Endodermal cell (in vitro differentiated cells): ENCODE data around the gene ADAMTS13. TPM values are rescaled to one million over a fixed set of nuclear protein-coding genes. Genes with fewer than 3 reads are reported as not detected.

Source experiments
- DNase-seq: peaks from one replicate; pipeline ENCODE4 v3.0.0-alpha.2; 2017
- H3K27ac ChIP-seq: 2 replicates; pipeline ENCODE4 v1.5.1; 2013; ENCODE audit warnings: mild to moderate bottlenecking, low read depth, low read length, moderate library complexity
- H3K27me3 ChIP-seq: 2 replicates; pipeline ENCODE4 v1.6.1; 2013; ENCODE audit warnings: mild to moderate bottlenecking, low read length, moderate library complexity; ENCODE audit not compliant: insufficient read depth, control insufficient read depth, poor library complexity, severe bottlenecking
- H3K36me3 ChIP-seq: 2 replicates; pipeline ENCODE4 v1.7.0; 2013; ENCODE audit warnings: mild to moderate bottlenecking, low read length, moderate library complexity; ENCODE audit not compliant: control insufficient read depth, insufficient read depth
- H3K4me1 ChIP-seq: one replicate; pipeline ENCODE4 v1.7.0; 2013; ENCODE audit warnings: low read length; ENCODE audit not compliant: control insufficient read depth, insufficient read depth
- H3K4me3 ChIP-seq: 2 replicates; pipeline ENCODE4 v1.5.1; 2013; ENCODE audit warnings: mild to moderate bottlenecking, low read length, moderate library complexity
- H3K9ac ChIP-seq: 2 replicates; pipeline ENCODE4 v1.6.1; 2013; ENCODE audit warnings: mild to moderate bottlenecking, low read length, moderate library complexity; ENCODE audit not compliant: poor library complexity, severe bottlenecking; ENCODE audit errors: extremely low read depth
- H3K9me3 ChIP-seq: 2 replicates; pipeline ENCODE4 v1.6.1; 2013; ENCODE audit warnings: mild to moderate bottlenecking, low read length, moderate library complexity; ENCODE audit not compliant: control insufficient read depth
- H3K27ac Mint-ChIP-seq: 2 replicates; pipeline ENCODE4 v1.8.0; 2020; ENCODE audit warnings: mixed read lengths
- H3K27me3 Mint-ChIP-seq: 2 replicates; pipeline ENCODE4 v1.8.0; 2021; ENCODE audit warnings: mild to moderate bottlenecking, mixed read lengths; ENCODE audit not compliant: insufficient read depth
- H3K36me3 Mint-ChIP-seq: 2 replicates; pipeline ENCODE4 v1.8.0; 2020; ENCODE audit warnings: low read depth, mixed read lengths
- H3K4me1 Mint-ChIP-seq: 2 replicates; pipeline ENCODE4 v1.8.0; 2020; ENCODE audit warnings: mixed read lengths
- H3K4me3 Mint-ChIP-seq: 2 replicates; pipeline ENCODE4 v1.8.0; 2020; ENCODE audit warnings: mild to moderate bottlenecking, moderate library complexity, mixed read lengths
- H3K9me3 Mint-ChIP-seq: 2 replicates; pipeline ENCODE4 v1.8.0; 2020; ENCODE audit warnings: mild to moderate bottlenecking, mixed read lengths
- CTCF ChIP-seq: fragments of 200-600 bp; sonication (generic); conservative IDR thresholded peaks from 2 replicates; pipeline ENCODE4 v1.5.0; 2021; ENCODE audit warnings: antibody characterized with exemption, mild to moderate bottlenecking
- WGBS, 2 experiments: methylation state at CpG; one replicate each; pipeline versions ENCODE4 v1.1.5 to v1.1.7; 2013; ENCODE audit warnings: missing lambda C conversion rate in 2 of 2, mixed read lengths in 1 of 2; ENCODE audit not compliant: insufficient coverage in 1 of 2, insufficient read length in 1 of 2; 5-methylcytosine and 5-hydroxymethylcytosine counted together
- total RNA-seq, 2 donors: library from RNA; stranded (reverse); fragmentation: NEBNext Ultra II Directional in 1 of 2; extraction: Animal tissue kit (Norgen Biotek cat#: 25700) in 1 of 2; gene quantifications; 2 replicates in 1 of 2; 3 replicates in 1 of 2; pipeline ENCODE4 v1.2.1, GENCODE V29; 2021

The ADAMTS13 gene
- total RNA-seq, 2 donors from 2014 or later, result 13.5 to 21.7 TPM

DNA sequence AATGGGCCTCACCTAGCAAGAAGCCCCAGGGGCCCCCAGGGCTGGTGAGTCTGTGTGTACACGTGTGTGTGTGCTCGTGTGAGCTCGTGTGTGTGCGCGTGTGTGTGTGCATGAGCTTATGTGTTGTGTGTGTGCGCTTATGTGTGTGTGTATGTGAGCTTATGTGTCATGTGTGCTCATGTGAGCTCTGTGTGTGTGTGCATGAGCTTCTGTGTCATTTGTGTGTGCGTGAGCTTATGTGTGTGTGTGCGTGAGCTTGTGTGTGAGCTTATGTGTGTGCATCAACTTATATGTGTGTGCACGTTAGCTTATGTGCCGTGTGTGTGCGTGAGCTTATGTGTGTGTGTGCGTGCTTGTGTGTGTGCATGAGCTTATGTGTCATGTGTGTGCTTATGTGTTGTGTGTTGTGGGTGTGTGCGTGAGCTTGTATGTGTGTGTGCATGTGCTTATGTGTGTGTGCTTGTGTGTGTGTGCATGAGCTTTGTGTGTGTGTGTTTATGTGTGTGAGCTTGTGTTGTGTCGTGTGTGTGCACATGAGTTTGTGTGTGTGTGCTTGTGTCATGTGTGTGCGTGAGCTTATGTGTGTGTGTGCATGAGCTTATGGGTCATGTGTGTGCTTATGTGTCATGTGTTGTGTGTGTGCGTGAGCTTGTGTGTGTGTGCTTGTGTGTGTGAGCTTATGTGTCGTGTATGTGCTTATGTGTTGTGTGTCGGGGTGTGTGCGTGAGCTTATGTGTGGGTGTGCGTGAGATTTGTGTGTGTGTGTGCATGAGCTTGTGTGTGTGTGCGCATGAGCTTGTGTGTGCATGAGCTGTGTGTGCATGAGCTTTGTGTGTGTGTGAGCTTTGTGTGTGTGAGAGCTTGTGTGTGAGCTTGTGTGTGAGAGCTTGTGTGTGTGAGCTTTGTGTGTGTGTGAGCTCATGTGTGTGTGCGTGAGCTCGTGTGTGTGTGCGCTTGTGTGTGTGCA lies 73.4 kb downstream of the ADAMTS13 start:
- H3K4me3 ChIP-seq, result no peak overlapping the region
- H3K36me3 Mint-ChIP-seq, result no peaks in the 10 kb centered on the region
- H3K4me3 Mint-ChIP-seq, result no peak overlapping the region
- no peak overlapping the region for H3K27ac ChIP-seq
- no peaks in the 10 kb centered on the region for H3K27me3 Mint-ChIP-seq
- no peak for TF ChIP-seq CTCF
- DNase-seq, result no peak
- H3K4me1 Mint-ChIP-seq, result no peaks in the 10 kb centered on the region
- H3K9me3 Mint-ChIP-seq, result no peaks in the 10 kb centered on the region
- WGBS, 2 experiments, result 89 to 100% methylated on average over 7 to 24 of the region's 24 CpGs
- H3K9ac ChIP-seq, result no peak overlapping the region
- H3K27ac Mint-ChIP-seq, result no peak overlapping the region
- H3K9me3 ChIP-seq, result no peaks in the 10 kb centered on the region
- no peaks in the 10 kb centered on the region for H3K4me1 ChIP-seq
- no peaks in the 10 kb centered on the region for H3K27me3 ChIP-seq
- H3K36me3 ChIP-seq, result no peaks in the 10 kb centered on the region

DNA sequence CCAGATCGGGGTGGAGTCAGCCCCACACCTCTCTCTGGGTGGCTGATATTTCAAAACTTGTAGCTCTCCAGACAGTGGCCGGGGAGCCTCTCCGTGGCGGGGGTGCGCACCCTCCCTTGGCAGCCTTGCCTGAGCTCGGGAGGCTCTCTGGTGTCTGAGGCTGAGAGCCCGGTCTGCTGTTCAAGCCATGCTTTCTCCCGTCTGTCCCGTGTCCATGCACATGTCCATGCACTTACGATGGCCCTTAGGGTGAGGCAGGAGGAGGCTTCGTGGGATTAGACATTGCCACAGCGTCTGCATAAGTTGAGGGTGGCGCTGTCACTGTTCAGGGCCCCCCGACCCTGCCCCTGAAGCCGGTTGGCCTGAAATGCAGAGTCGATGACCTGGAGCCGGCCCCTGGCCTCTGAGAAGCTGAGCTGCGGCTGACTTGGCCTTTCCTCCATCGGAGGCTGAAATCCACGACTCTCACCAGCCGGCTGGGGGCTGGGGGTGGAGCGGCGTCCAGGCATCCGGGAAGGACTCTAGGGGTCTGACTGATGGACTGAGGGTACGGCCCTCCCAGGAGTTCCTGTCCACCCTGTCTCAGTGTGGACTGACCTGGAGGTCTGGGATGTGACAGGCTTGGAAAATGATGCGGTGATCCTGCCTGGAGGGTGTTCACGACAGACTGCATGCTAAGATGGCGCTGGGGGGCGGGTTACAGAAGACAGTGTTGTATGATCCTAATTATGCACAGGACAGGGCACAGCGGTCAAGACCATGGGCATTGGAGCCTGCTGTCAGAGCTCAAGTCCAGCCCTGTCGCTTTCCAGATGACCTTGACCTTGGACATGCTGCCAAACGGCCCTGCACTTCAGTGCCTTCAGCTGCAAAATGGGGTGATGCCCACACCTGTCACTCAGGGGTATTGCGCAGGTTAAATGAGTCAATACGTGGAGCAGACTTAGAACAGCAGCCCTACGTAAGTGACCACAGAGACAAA lies 75.0 kb downstream of the ADAMTS13 start:
- no peak overlapping the region for H3K27ac Mint-ChIP-seq
- H3K27me3 ChIP-seq, result no peaks in the 10 kb centered on the region
- 90% methylated on average over 31 to 35 of the region's 35 CpGs for WGBS, 2 experiments
- H3K4me3 Mint-ChIP-seq, result no peak overlapping the region
- H3K4me1 ChIP-seq, result no peaks in the 10 kb centered on the region
- H3K9me3 Mint-ChIP-seq, result peaks cover 13% of the 10 kb centered on the region
- H3K4me1 Mint-ChIP-seq, result no peaks in the 10 kb centered on the region
- TF ChIP-seq CTCF, result no peak
- H3K9ac ChIP-seq, result no peak overlapping the region
- DNase-seq, result no peak
- H3K27me3 Mint-ChIP-seq, result no peaks in the 10 kb centered on the region
- H3K36me3 ChIP-seq, result no peaks in the 10 kb centered on the region
- H3K27ac ChIP-seq, result no peak overlapping the region
- H3K4me3 ChIP-seq, result no peak overlapping the region
- H3K9me3 ChIP-seq, result peaks cover 7% of the 10 kb centered on the region
- no peaks in the 10 kb centered on the region for H3K36me3 Mint-ChIP-seq

DNA sequence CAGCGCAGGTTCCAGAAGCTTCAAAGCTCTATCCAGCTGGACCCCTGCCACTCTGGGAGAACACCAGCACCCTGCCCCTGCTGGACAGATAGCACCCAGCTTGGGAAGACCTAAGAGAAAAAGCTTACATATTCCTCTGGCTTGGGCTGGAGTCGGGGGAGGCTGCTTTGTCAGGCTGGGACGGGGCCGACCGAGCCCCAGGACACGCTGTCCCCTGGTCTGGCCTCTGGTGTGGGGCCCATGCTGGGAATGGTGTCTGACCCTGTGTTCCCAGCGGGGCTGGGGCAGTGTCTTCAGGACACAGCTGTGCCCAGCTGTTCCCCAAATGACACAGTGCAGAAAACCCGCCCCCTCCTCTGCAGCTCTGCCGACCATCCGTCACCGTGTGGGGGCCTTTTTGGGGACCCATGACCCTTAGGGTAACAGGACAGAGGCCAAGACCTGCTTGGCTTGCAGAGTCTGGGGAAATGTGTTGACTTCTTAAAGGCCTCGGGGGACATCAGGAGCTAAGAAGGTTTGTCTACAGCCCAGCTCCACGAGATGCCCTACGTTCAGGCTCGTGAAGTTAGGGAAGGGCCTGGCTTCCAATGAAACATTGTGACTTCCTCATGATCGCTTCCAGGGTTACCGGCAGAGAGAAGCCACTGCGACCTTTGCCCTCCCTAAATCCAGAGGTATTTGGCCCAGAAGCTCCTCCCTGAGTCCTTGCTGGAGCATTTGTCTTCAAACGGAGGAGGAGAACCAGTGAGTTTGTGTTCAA lies 77.1 kb downstream of the ADAMTS13 start:
- Histone ChIP-seq H3K4me1 (no peaks in the 10 kb centered on the region), H3K27ac (no peak overlapping the region), H3K36me3 (no peaks in the 10 kb centered on the region), H3K27me3 (no peaks in the 10 kb centered on the region), H3K9ac (no peak overlapping the region), H3K4me3 (no peak overlapping the region), H3K9me3 (peaks cover 15% of the 10 kb centered on the region)
- DNase-seq, result no peak
- Mint-ChIP-seq H3K36me3 (no peaks in the 10 kb centered on the region), H3K4me1 (no peaks in the 10 kb centered on the region), H3K27ac (no peak overlapping the region), H3K27me3 (no peaks in the 10 kb centered on the region), H3K9me3 (peaks cover 31% of the 10 kb centered on the region), H3K4me3 (no peak overlapping the region)
- TF ChIP-seq CTCF, result peak; percentile 33
- WGBS, 2 experiments, result 91 to 92% methylated on average over 17 to 19 of the region's 19 CpGs
